ENCODE data around the gene BTBD6.

DNA sequence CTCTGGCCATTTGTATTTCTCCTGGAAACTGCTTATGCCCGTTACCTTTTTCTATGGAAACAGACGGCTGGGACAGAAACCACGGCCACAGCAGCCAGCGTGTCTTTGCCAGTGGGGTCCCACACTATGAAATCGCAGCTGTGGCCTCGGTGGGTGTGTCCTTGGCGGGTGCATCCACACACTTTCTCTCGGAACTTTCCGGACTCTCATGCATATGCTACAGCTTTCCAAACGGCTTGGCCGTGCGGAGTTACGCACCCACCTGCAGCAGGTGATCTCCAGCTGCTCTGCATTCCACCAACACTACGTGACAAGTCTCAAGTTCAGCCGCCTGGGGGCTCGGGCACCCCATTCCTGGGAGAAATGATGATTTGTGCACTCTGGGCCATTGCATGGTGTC is 1.3 kb upstream of the BTBD6 start:
- TF ChIP-seq EZH2 (IDR thresholded peaks at IDR 0.05; ENCODE audit: borderline replicate concordance, low read depth, low read length, severe bottlenecking) (no peak), CTCF (IDR thresholded peaks at IDR 0.05; ENCODE audit: borderline replicate concordance, extremely low read depth, low read length, poor library complexity, severe bottlenecking) (no peak)
